Thyroid gland (tissue), 4 donors: ENCODE measurements around the gene MAGI2.

ENCODE experiments used
- POLR2A ChIP-seq, 2 donors: fragments of 450-650 bp; IDR thresholded peaks; one replicate each; pipeline ENCODE4 v1.6.1; 2017; ENCODE audit warnings: antibody characterized with exemption in 2 of 2, mild to moderate bottlenecking in 2 of 2, moderate library complexity in 1 of 2
- TF ChIP-seq, protein P1 (sequence below), 6 experiments: fragments of 200-600 bp in 3 of 6; fragments of 450-650 bp in 3 of 6; sonication (generic) in 3 of 6; IDR thresholded peaks; one replicate each; pipeline ENCODE4 v1.5.1; 2016 to 2019; ENCODE audit warnings: antibody characterized with exemption in 6 of 6, mild to moderate bottlenecking in 2 of 6, inconsistent platforms in 1 of 6, moderate library complexity in 1 of 6

DNA sequence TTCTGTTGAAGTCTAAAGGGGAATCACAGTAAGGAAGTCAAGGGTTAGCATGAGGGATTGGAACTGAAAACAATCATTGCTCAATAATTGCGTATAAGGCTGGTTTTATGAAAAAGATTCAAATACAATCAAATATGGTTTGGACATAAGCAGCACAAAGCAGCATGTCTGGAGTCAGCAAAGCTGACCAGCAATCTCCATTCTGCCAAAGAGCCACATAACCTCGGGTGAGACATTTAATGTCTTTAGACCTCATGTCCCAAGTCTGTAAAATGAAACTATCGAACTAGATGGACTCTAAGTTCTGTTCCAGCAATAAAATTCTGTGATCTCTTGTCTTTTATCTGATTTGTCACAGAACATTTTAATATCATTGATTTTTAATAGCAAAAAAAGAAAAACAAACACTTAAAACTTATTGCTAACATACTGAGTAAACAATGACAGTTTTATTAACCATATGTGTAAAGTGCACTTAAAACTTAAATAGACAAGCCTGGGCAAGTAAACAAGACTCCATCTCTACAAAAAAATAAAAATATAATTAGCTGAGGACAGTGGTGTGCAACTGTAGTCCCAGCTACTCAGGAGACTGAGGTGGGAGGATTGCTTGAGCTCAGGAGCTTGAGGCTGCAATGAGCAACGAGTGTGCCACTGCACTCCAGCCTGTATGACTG lies 217.0 kb downstream of the MAGI2 start:
- TF ChIP-seq POLR2A (IDR thresholded peaks at IDR 0.05) = no peak
- TF ChIP-seq, protein P1, sequence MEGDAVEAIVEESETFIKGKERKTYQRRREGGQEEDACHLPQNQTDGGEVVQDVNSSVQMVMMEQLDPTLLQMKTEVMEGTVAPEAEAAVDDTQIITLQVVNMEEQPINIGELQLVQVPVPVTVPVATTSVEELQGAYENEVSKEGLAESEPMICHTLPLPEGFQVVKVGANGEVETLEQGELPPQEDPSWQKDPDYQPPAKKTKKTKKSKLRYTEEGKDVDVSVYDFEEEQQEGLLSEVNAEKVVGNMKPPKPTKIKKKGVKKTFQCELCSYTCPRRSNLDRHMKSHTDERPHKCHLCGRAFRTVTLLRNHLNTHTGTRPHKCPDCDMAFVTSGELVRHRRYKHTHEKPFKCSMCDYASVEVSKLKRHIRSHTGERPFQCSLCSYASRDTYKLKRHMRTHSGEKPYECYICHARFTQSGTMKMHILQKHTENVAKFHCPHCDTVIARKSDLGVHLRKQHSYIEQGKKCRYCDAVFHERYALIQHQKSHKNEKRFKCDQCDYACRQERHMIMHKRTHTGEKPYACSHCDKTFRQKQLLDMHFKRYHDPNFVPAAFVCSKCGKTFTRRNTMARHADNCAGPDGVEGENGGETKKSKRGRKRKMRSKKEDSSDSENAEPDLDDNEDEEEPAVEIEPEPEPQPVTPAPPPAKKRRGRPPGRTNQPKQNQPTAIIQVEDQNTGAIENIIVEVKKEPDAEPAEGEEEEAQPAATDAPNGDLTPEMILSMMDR (IDR thresholded peaks at IDR 0.05) = no peak
